Adrenal gland (tissue), 5 donors: ENCODE measurements around the gene GSTK1.

ENCODE experiments used
- POLR2A ChIP-seq, 2 donors: fragments of 450-650 bp; IDR thresholded peaks; one replicate each; pipeline ENCODE4 v1.6.1; 2017; ENCODE audit warnings: antibody characterized with exemption in 2 of 2, mild to moderate bottlenecking in 2 of 2, moderate library complexity in 1 of 2
- TF ChIP-seq, protein P1 (sequence below), 6 experiments: fragments of 450-650 bp in 4 of 6; fragments of 200-600 bp in 2 of 6; sonication (generic) in 1 of 6; IDR thresholded peaks; 1 replicate in 5 of 6; 2 replicates in 1 of 6; pipeline versions ENCODE4 v1.5.1 to v1.8.0; 2016 to 2021; ENCODE audit warnings: antibody characterized with exemption in 6 of 6, mild to moderate bottlenecking in 2 of 6, moderate library complexity in 1 of 6
- donor health status: DM: no; HTN: no; CAD: no.

DNA sequence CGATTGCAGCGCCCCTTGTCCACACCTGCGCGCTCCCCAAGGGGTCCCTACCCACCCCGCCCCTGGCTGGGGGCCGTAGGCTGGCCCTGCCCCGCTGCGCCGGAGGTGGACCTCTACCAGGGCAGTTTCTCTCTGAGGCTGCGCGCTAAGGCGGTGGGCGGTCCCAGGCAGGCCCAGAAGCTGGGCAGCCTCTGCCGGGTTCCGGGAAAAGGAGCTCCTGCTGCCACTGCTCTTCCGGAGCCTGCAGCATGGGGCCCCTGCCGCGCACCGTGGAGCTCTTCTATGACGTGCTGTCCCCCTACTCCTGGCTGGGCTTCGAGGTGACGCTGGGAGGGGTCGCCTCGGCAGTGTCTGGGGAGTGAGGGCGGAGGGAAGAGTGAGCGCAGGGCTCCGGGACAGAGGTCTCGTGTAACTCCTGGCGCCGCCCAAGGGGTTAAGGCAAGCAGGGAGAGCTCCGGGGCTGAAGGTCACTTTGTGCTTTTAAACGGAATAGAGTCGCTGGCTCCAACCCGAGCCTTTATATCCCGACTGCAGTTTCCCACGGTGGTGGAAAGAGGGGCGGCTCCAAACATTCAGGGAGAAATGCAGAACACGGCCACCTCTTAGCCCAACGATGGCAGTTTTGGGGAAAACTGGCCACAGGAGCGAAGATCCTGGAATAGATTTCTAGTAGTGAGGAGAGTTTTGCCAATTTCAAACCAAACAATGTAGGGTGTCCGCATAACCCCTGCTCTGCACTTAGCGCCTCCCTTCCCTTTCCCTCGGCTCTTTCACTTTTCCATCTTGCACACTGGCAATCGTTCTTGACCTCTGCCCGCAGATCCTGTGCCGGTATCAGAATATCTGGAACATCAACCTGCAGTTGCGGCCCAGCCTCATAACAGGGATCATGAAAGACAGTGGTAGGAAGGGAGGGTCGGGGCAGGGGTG is at the start of gene GSTK1:
- peak; percentile 53 to 74 for TF ChIP-seq POLR2A (IDR thresholded peaks at IDR 0.05)
- TF ChIP-seq, protein P1, sequence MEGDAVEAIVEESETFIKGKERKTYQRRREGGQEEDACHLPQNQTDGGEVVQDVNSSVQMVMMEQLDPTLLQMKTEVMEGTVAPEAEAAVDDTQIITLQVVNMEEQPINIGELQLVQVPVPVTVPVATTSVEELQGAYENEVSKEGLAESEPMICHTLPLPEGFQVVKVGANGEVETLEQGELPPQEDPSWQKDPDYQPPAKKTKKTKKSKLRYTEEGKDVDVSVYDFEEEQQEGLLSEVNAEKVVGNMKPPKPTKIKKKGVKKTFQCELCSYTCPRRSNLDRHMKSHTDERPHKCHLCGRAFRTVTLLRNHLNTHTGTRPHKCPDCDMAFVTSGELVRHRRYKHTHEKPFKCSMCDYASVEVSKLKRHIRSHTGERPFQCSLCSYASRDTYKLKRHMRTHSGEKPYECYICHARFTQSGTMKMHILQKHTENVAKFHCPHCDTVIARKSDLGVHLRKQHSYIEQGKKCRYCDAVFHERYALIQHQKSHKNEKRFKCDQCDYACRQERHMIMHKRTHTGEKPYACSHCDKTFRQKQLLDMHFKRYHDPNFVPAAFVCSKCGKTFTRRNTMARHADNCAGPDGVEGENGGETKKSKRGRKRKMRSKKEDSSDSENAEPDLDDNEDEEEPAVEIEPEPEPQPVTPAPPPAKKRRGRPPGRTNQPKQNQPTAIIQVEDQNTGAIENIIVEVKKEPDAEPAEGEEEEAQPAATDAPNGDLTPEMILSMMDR (IDR thresholded peaks at IDR 0.05): no peak
